Mesenchymal stem cell (in vitro differentiated cells and primary cell): ENCODE results near the gene INHBA.

Experiments used
- DNase-seq: peaks from one replicate; pipeline ENCODE4 v3.0.0-alpha.2; 2013
- H2AFZ ChIP-seq: one replicate; pipeline ENCODE4 v1.6.1; 2013; ENCODE audit warnings: low read depth, mild to moderate bottlenecking, control low read depth, inconsistent platforms, low read length, moderate library complexity
- H2AK5ac ChIP-seq: 2 replicates; pipeline ENCODE4 v1.6.1; 2013; ENCODE audit warnings: low read length, moderate library complexity, mild to moderate bottlenecking, inconsistent platforms; ENCODE audit not compliant: severe bottlenecking
- H2BK120ac ChIP-seq: one replicate; pipeline ENCODE4 v1.6.1; 2013; ENCODE audit warnings: low read depth, mild to moderate bottlenecking, inconsistent platforms, low read length, moderate library complexity
- H2BK12ac ChIP-seq, 2 experiments: one replicate each; pipeline ENCODE4 v1.6.1; 2013; ENCODE audit warnings: inconsistent platforms in 2 of 2, low read length in 2 of 2, mild to moderate bottlenecking in 2 of 2, moderate library complexity in 2 of 2, control low read depth in 1 of 2
- H2BK15ac ChIP-seq: one replicate; pipeline ENCODE4 v1.6.1; 2013; ENCODE audit warnings: mild to moderate bottlenecking, low read depth, inconsistent platforms; ENCODE audit not compliant: poor library complexity, severe bottlenecking
- H2BK5ac ChIP-seq: 2 replicates; pipeline ENCODE4 v1.6.1; 2013; ENCODE audit warnings: low read depth, mild to moderate bottlenecking, low read length, control low read depth, inconsistent platforms; ENCODE audit not compliant: poor library complexity, severe bottlenecking
- H3K14ac ChIP-seq, 2 experiments: one replicate each; pipeline ENCODE4 v1.6.1; 2013; ENCODE audit warnings: inconsistent platforms in 2 of 2, low read length in 2 of 2, control low read depth in 1 of 2, mild to moderate bottlenecking in 1 of 2, moderate library complexity in 1 of 2
- H3K18ac ChIP-seq, 2 experiments: one replicate each; pipeline ENCODE4 v1.6.1; 2013; ENCODE audit warnings: inconsistent platforms in 2 of 2, low read length in 2 of 2, control low read depth in 1 of 2, low read depth in 1 of 2, mild to moderate bottlenecking in 1 of 2
- H3K23ac ChIP-seq, 2 experiments: one replicate each; pipeline ENCODE4 v1.6.1; 2013; ENCODE audit warnings: inconsistent platforms in 2 of 2, low read length in 2 of 2, mild to moderate bottlenecking in 2 of 2, moderate library complexity in 2 of 2, control low read depth in 1 of 2
- H3K27ac ChIP-seq: 2 replicates; pipeline ENCODE4 v1.5.1; 2013; ENCODE audit warnings: mild to moderate bottlenecking, moderate library complexity, low read length, control low read depth, inconsistent platforms; ENCODE audit not compliant: poor library complexity, severe bottlenecking
- H3K27me3 ChIP-seq, 2 experiments: 2 replicates each; pipeline versions ENCODE4 v1.6.1 to v1.7.0; 2013; ENCODE audit warnings: low read length in 2 of 2, mild to moderate bottlenecking in 2 of 2, moderate library complexity in 2 of 2, control low read depth in 1 of 2, inconsistent platforms in 1 of 2; ENCODE audit not compliant: control insufficient read depth in 1 of 2, insufficient read depth in 1 of 2
- H3K36me3 ChIP-seq, 2 experiments: 2 replicates each; pipeline versions ENCODE4 v1.6.1 to v1.7.0; 2013; ENCODE audit warnings: low read length in 2 of 2, control low read depth in 1 of 2, inconsistent platforms in 1 of 2, low read depth in 1 of 2, mild to moderate bottlenecking in 1 of 2; ENCODE audit not compliant: insufficient read depth in 2 of 2, control insufficient read depth in 1 of 2
- H3K4ac ChIP-seq, 2 experiments: one replicate each; pipeline ENCODE4 v1.6.1; 2013; ENCODE audit warnings: inconsistent platforms in 2 of 2, low read length in 2 of 2, mild to moderate bottlenecking in 2 of 2, moderate library complexity in 2 of 2, control low read depth in 1 of 2, low read depth in 1 of 2
- H3K4me1 ChIP-seq: 2 replicates; pipeline ENCODE4 v1.6.1; 2013; ENCODE audit warnings: low read depth, low read length, control low read depth; ENCODE audit not compliant: control insufficient read depth, insufficient read depth
- H3K4me2 ChIP-seq: 2 replicates; pipeline ENCODE4 v1.6.1; 2013; ENCODE audit warnings: low read length, mild to moderate bottlenecking, inconsistent platforms; ENCODE audit not compliant: poor library complexity, severe bottlenecking
- H3K4me3 ChIP-seq, 2 experiments: 2 replicates each; pipeline versions ENCODE4 v1.5.1 to v1.7.0; 2013; ENCODE audit warnings: low read length in 2 of 2, mild to moderate bottlenecking in 2 of 2, control low read depth in 1 of 2, low read depth in 1 of 2; ENCODE audit not compliant: insufficient read depth in 1 of 2
- H3K79me1 ChIP-seq: replicated peaks from 2 replicates; pipeline ENCODE4 v1.6.1; 2013; ENCODE audit warnings: mild to moderate bottlenecking, control low read depth, low read length, inconsistent platforms; ENCODE audit not compliant: poor library complexity, severe bottlenecking
- H3K9ac ChIP-seq: 2 replicates; pipeline ENCODE4 v1.7.0; 2013; ENCODE audit warnings: mild to moderate bottlenecking, low read length, moderate library complexity
- H3K9me3 ChIP-seq: 2 replicates; pipeline ENCODE4 v1.7.0; 2013; ENCODE audit warnings: mild to moderate bottlenecking, low read length; ENCODE audit not compliant: control insufficient read depth
- H4K8ac ChIP-seq: one replicate; pipeline ENCODE4 v1.6.1; 2013; ENCODE audit warnings: inconsistent platforms, mild to moderate bottlenecking, low read length, moderate library complexity
- H4K91ac ChIP-seq: one replicate; pipeline ENCODE4 v1.6.1; 2013; ENCODE audit warnings: mild to moderate bottlenecking, low read length, inconsistent platforms
- WGBS: methylation state at CpG from one replicate; pipeline ENCODE4 v1.1.7; 2013; ENCODE audit warnings: mixed read lengths; 5-methylcytosine and 5-hydroxymethylcytosine counted together

INHBA gene

GRCh38 chr7:41643616-41644015 is 59.3 kb downstream of the INHBA start:
- no peak for DNase-seq
- H2AFZ ChIP-seq: no peak overlapping the region
- no peaks in the 10 kb centered on the region for H3K27me3 ChIP-seq
- no peaks in the 10 kb centered on the region for H3K4me1 ChIP-seq
- H3K4me3 ChIP-seq: no peak overlapping the region
- H2AK5ac ChIP-seq: no peak overlapping the region
- H2BK12ac ChIP-seq: no peak overlapping the region
- no peak overlapping the region for H3K4me2 ChIP-seq
- no CpG with 5 or more reads among the region's 1 CpG for WGBS
- no peaks in the 10 kb centered on the region for H3K79me1 ChIP-seq
- no peaks in the 10 kb centered on the region for H3K36me3 ChIP-seq
- H2BK5ac ChIP-seq: no peak overlapping the region
- no peaks in the 10 kb centered on the region for H3K9me3 ChIP-seq
- no peak overlapping the region for H3K18ac ChIP-seq
- H2BK15ac ChIP-seq: no peak overlapping the region
- no peak overlapping the region for H3K4ac ChIP-seq
- no peak overlapping the region for H3K14ac ChIP-seq
- no peak overlapping the region for H3K9ac ChIP-seq
- H3K23ac ChIP-seq: no peak overlapping the region
- no peak overlapping the region for H4K8ac ChIP-seq
- no peak overlapping the region for H3K27ac ChIP-seq
- H2BK120ac ChIP-seq: no peak overlapping the region
- no peak overlapping the region for H4K91ac ChIP-seq

GRCh38 chr7:41641665-41642014 is 61.2 kb downstream of the INHBA start:
- Histone ChIP-seq H3K4me2 (no peak overlapping the region), H2BK5ac (no peak overlapping the region), H3K36me3 (no peaks in the 10 kb centered on the region), H3K4me3 (no peak overlapping the region), H2AK5ac (no peak overlapping the region), H4K91ac (no peak overlapping the region), H3K18ac (no peak overlapping the region), H3K4me1 (no peaks in the 10 kb centered on the region), H3K27me3 (no peaks in the 10 kb centered on the region), H2BK120ac (no peak overlapping the region), H2BK15ac (no peak overlapping the region), H2AFZ (no peak overlapping the region), H3K79me1 (no peaks in the 10 kb centered on the region), H2BK12ac (no peak overlapping the region), H3K4ac (no peak overlapping the region), H3K14ac (no peak overlapping the region), H3K27ac (no peak overlapping the region), H3K9ac (no peak overlapping the region), H4K8ac (no peak overlapping the region), H3K9me3 (no peaks in the 10 kb centered on the region), H3K23ac (no peak overlapping the region)
- WGBS: 96% methylated on average over 1 of the region's 2 CpGs
- no peak for DNase-seq

GRCh38 chr7:41641011-41641664 is 61.8 kb downstream of the INHBA start:
- DNase-seq: no peak
- 87% methylated on average over 6 of the region's 6 CpGs for WGBS
- no peaks in the 10 kb centered on the region for H3K4me1 ChIP-seq

GRCh38 chr7:41640487-41640886 is 62.4 kb downstream of the INHBA start:
- H3K4ac ChIP-seq: no peak overlapping the region
- H3K27ac ChIP-seq: no peak overlapping the region
- H2BK12ac ChIP-seq: no peak overlapping the region
- H3K9ac ChIP-seq: no peak overlapping the region
- H2AFZ ChIP-seq: no peak overlapping the region
- no peak overlapping the region for H3K4me3 ChIP-seq
- no peaks in the 10 kb centered on the region for H3K27me3 ChIP-seq
- DNase-seq: no peak
- H3K9me3 ChIP-seq: no peaks in the 10 kb centered on the region
- WGBS: 94% methylated on average over 8 of the region's 8 CpGs
- no peak overlapping the region for H4K8ac ChIP-seq
- no peak overlapping the region for H2AK5ac ChIP-seq
- no peaks in the 10 kb centered on the region for H3K79me1 ChIP-seq
- H2BK15ac ChIP-seq: no peak overlapping the region
- H3K14ac ChIP-seq: peak overlapping the region in 1 of 2 experiments; percentile 35
- H3K18ac ChIP-seq: no peak overlapping the region
- H3K23ac ChIP-seq: no peak overlapping the region
- no peaks in the 10 kb centered on the region for H3K4me1 ChIP-seq
- H3K4me2 ChIP-seq: no peak overlapping the region
- H3K36me3 ChIP-seq: no peaks in the 10 kb centered on the region
- no peak overlapping the region for H4K91ac ChIP-seq
- no peak overlapping the region for H2BK120ac ChIP-seq
- no peak overlapping the region for H2BK5ac ChIP-seq

More at GRCh38 chr7:41641011-41641664, 61.8 kb downstream of the INHBA start:
- no peak overlapping the region for H3K18ac ChIP-seq
- H2BK15ac ChIP-seq: no peak overlapping the region
- no peak overlapping the region for H3K4me2 ChIP-seq
- H3K9ac ChIP-seq: no peak overlapping the region
- H3K4ac ChIP-seq: no peak overlapping the region
- no peak overlapping the region for H4K8ac ChIP-seq
- H3K79me1 ChIP-seq: no peaks in the 10 kb centered on the region
- H2BK5ac ChIP-seq: no peak overlapping the region
- H2AK5ac ChIP-seq: no peak overlapping the region
- H4K91ac ChIP-seq: no peak overlapping the region
- no peaks in the 10 kb centered on the region for H3K27me3 ChIP-seq
- no peak overlapping the region for H2BK12ac ChIP-seq
- no peak overlapping the region for H3K4me3 ChIP-seq
- H3K27ac ChIP-seq: no peak overlapping the region
- no peak overlapping the region for H2BK120ac ChIP-seq
- H3K9me3 ChIP-seq: no peaks in the 10 kb centered on the region
- no peak overlapping the region for H2AFZ ChIP-seq
- no peak overlapping the region for H3K14ac ChIP-seq
- H3K23ac ChIP-seq: no peak overlapping the region
- H3K36me3 ChIP-seq: no peaks in the 10 kb centered on the region
